AG08395 (cell line): ENCODE measurements around the gene ANO8.
"Not testable (repeated sequence)": the region's sequence is repeated elsewhere in the genome, so short reads cannot be mapped to it uniquely, and the experiment has no call there.

Experiments used
- DNase-seq: peaks from one replicate; pipeline ENCODE4 v3.0.0; 2012; ENCODE audit warnings: mixed read lengths, low spot score

ANO8 gene

DNA sequence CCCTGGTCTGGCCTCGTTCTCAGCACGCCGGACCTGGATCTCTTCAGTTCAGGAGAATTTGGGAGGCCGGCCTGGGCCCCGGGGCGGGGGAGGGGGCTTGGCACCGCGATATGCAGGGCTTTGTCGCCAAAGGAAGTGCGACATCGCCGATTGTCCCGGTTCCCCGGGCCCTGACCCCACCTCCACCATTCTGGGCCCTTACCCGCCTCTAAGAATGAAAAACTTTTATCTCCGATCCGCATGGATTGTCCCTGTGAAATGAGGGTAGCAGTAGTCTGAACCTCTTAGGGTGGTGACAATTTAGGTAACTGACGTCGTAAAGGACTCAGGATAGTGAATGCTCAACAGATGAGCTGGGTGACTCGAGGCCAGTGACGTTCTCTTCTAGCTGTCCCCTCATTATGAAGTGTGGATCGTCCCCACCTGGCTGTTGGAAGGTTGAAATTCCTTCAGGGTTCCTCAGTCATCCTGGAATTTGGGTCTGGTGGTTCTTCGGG, 24.6 kb downstream of the ANO8 start:
- no peak for DNase-seq

DNA sequence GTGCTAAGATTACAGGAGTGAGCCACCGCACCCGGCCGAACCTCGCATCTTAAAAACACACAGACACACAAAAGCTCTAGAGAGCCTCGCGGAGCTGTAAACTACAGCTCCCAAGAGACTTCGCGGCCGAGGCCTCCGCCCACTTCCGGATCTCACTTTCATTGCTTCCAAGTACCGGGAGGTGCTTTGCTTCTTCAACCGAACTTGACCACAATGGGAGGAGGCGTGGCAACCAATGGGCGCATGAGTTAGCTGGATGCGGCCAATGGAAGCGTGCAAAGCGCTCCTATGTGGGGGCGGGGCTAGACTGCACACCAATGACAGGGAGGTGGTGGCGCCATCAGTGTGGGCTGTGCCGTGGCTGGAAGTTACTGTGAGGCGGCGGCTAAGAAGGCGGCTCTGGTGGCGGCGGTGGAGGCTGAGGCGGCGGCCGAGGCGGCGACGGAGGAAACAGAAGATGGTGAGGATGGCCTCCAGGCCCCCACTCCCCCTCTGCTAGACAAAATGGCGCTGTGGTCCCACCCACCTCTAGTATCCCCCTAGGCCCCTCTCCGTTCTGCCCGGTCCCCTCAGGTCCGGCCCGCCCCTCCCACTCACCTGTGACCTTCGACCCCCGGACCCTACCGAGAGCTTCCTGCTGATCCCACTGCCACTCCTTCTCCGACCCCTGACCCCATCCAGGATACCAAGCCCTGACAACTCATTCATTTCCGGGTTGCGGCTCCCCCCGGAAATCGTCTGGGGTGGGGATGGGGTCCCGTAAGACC, 25.3 kb downstream of the ANO8 start, which contains the start of gene DDA1:
DDA1 (plus strand) TSS at position 366 of the 767 bp plus-strand sequence; CDS start at position 458, 92 bp downstream.
- peak; percentile 98 for DNase-seq

DNA sequence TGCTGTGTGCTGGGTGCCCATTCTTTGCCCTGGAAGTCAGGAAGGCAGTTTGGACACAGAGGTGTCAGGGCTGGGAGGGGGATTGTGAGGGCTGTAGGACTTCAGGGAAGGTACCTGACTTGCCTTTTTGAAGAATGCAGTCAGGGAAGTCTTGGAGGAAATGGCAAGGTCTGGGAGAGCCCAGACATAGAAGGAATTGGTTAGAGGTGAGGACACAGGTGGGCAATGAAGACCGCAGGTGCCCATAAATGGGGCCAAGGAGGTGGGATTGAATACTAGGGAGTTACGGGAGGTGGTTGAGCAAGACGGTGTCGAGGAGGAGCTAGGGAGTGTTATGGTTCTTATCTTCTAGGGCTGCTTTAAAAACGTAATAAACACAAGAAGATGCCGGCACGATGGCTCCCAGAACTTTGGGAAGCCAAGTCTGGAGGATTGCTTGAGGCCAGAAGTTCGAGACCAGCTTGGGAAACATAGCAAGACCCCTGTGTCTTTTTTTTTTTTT, 26.7 kb downstream of the ANO8 start:
- DNase-seq, result no peak

DNA sequence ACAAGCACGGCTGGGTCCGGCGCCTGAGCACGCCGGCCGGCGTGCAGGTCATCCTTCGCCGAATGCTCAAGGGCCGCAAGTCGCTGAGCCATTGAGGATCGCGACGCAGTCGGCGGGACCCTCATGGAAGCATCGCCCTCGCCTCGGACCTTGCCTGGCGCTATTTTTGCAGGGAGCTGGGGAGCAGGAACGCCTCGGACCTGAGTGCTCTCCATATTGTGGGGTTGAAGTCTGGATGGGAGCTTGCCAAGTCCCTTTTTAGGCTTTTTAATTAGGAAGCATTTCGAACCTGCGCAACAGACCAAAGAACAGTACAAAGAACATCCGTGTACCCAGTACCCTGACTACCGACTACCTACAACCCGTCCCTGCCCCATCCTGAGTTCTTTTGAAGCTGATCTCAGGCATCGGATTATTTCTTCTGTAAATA, 28.4 kb downstream of the ANO8 start:
- no peak for DNase-seq

DNA sequence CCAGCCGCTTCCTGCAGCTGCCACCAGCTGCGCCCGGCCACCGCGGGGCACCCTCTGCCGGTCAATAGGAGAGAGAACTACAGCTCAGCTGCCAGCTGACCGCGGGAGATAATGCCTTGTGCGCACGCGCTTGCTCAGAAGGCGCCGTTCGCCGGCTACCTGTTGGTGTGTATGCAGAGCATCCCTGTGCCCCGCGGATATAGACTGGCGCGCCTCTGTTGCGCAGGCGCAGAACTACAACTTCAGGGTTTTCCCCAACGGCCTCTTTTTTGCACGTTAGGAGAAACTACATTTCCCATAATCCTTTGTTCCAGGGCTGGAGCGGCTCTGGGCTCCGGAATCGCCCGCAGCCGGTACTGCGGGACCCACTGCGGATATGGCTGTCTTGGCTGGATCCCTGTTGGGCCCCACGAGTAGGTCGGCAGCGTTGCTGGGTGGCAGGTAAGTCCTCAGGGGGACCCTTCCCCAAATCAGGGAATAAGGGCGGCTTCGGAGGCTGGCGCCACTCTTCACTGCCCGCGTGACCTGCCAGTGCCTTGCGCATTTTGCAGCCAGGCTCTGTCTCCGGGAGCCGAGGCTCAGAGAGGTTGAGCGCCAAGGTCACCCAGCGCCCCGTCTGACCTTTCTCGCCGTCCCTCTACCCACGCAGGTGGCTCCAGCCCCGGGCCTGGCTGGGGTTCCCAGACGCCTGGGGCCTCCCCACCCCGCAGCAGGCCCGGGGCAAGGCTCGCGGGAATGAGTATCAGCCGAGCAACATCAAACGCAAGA, 29.0 kb downstream of the ANO8 start, which contains the start of gene MRPL34:
MRPL34 (plus strand) TSS at position 356 of the 768 bp plus-strand sequence; CDS start at position 377, 21 bp downstream.
- DNase-seq, result peak; percentile 92

DNA sequence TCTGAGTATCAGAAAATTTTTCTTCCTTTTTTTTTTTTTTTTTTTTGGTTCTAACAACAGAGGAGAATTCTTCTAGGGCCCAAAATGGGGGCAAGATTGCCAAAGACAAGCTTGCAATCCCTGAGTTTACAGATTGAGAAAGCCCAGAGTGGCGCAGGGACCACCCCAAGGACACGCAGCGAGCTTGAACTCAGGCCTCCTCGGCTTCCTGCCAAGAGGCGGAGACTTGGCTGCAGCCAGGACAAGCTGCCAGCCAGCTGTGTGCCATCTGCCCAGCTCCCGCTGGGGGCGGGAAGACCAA, 29.5 kb downstream of the ANO8 start:
- no peak for DNase-seq

DNA sequence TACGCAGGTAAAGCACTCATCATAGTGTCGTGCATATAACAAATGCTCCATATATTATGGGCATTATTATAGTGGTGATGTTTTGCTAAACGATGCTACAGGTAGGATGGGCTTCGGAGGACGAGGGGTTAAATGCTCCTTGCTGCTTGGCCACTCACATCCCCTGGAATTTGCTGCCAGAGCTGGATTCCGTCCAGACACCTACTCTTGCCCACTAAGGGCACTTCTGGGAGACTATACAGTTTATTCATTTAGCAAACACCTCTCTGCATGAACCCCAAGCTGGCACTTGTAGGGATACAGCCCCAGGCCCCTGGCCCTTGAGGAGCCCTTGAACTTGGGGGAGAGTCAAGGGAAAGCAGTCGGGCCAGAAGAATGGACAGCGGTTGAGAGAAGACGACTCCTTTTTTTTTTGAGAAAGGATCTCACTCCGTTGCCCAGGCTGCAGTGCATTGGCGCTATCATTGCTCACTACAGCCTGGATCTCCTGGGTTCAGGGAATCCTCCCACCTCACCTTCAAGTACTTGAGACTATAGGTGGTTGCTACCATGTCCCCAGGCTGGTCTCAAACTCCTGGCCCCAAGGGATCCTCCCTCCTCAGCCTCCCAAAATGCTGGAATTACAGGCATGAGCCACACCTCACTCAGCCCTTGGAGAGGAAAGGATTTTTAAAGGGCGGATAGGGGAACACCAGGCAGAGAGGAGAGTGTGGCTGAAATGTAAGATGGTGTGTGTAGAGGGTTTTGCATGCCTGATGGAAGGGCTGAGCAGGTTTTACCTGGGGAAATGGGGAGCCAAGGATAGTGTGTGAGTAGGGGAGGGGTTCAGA, 30.1 kb downstream of the ANO8 start:
- no peak for DNase-seq

DNA sequence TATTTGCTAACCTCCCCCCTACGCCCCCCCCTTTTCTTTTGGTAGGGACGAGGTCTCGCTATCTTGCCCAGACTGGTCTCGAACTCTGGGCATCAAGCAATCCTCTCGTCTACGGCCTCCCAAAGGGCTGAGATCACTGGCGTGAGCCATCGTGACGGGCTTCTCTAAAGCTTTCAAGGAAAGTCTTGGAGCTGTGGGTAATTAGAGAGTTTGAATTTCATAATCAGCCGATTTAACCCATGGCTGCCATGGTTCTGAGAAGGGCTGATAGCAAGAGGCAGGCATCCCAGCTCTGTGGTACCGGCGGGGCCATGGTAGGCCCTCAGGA, 30.8 kb downstream of the ANO8 start:
- no peak for DNase-seq

DNA sequence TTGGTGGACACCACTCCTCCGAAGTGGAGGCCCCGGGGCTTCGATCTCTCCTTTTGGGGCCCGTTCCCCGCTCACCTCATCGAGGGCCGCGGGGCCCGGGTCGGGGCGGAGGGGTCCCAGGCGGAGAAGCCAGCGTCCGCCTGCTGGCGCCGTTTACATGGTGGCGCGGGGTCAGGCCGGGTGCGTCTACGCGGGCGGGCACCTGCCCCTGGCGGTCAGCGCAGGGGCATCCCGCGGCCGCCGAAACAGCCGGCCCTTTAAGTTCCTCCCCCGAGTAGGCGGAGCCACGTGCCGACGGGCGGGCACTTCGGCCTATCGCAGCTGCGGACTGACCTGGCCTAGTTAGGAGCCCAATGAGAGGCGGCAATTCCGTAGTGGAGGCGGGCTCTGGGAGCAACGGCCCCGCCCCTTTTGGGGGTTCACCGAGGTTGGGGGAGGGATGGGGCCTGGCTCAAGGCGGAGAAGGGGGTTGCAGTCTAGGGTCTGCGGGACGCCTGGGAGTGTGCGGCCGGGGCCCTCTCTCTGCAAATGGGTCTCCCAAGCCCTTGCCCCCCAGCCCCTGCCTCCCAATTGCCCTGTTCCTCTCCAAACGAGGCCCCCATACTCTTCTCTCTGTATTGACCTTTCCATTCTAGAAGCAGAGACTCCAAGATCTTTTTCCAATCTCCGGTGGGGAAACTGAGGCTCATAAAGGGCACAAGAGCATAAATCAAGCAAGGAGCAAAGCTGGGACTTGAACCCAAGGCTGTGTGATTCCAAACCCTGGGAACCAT, 31.3 kb downstream of the ANO8 start, which contains the start of gene ABHD8:
ABHD8 (minus strand) TSS at position 259 of the 773 bp plus-strand sequence. CDS start 1,809 bp downstream, outside the sequence.
- DNase-seq, result peak; percentile 98

DNA sequence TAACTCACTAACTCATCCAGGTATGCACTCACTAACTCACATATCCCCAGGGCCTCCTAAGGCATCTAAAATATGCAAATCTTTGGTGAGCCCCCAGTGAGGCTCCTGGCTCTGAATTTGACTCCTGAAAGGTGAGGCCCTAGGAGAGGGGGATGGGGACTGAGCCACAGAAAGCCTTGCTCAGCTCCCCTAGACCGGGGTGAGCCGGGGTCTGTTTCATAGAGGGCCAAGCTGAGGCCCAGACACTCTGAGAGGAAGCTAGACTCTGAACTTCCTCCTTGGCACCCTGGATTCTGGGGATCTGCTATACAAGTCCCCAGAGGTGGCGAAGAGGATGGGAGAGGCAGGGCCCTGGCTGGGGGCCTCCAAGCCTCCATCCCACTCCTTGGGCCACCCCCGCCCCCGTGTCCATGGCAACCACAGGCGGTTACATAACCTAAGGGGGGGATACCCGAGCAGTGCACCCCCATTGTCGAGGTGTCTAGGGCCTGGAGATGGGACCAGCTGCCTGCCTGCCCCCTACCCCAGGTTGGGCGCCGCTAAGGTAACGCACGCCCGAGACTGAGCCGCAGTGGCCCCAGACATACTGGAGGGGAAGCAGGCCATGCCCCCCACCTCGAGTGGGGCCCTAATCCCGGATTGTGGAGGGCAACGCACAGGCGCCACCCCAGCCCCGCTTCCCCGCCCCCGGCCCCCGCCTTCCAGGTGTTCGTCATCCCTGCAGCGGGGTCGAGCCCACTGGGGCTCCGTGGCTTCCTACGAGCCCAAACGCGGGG, 32.1 kb downstream of the ANO8 start:
- DNase-seq, result no peak

DNA sequence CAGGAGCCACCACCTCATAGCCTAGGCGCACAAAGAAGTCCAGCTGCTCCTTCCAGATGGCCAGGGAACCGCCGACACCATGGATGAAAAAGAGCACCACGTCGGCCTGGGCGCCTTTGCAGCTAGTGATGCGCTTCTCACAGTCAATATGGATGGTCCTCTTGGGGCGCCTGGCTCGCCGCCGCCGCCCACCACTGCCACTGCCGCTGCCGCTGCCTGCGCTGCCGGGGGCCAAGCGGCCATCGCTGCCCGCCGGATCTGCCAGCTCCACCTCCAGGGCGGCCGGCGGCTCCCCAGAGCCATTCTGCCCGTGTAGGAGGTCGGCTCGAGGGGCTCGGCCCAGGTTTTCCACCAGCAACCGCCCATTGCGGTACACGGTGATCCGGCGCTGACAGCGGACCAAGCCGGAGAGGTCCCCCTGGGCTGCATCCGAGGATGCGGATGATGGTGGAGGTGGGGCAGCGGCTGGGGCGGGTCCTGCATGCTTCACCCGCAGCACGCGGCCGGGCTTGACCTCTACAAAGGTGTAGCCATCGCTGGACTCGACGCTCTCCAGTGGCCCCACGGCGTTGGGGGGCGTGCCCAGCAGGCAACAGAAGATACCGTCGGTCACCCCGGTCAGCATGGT, 33.5 kb downstream of the ANO8 start:
- DNase-seq, result no peak

DNA sequence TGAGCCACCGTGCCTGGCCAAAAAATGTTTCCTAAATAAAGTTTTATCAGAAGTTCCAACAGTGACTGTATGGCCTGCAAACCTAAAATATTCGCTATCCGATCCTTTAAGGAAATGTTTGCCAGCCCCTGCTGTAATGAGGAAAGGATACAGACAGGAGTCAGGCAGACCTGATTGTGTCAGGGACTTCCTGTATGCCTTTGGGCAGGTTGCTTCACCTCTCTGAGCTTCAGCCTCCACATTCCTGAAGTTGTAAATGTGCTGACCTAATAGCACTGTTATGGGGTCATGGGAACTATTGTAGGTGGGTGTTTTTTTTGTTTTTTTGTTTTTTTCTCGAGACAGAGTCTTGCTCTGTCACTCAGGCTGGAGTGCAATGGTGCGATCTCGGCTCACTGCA, 37.7 kb downstream of the ANO8 start:
- DNase-seq, result no peak

DNA sequence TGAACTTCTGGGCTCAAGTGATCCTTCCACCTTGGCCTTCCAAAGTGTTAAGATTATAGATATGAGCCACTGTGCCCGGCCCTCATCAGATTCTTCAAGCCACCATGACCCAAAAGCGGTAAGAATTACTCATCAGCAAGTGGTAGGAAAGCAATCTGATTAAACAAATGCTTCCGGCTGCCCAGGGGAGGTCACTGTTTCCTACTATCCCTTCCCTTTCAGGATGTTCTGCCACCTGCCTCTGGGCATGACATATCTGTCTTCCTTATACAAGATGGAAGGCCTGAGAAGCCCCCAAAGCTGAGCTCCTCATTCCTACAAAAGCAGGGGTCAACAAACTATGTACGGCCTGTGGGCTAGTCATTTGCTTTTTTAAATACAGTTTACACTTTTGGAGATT, 38.4 kb downstream of the ANO8 start:
- DNase-seq, result peak; percentile 40

DNA sequence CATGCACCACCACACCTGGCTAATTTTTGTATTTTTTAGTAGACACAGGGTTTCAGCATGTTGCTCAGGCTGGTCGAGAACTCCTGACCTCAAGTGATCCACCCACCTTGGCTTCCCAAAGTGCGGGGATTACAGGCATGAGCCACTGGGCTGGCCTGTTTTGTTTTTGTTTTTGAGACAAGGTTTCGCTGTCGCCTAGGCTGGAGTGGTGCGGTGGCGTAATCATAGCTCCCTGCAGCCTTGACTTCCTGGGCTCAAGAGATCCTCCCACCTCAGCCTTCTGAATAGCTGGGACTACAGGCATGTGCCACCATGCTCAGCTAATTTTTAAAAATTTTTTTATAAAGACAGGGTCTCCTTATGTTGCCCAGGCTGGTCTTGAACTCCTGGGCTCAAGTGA, 39.1 kb downstream of the ANO8 start:
- not testable (repeated sequence) for DNase-seq

DNA sequence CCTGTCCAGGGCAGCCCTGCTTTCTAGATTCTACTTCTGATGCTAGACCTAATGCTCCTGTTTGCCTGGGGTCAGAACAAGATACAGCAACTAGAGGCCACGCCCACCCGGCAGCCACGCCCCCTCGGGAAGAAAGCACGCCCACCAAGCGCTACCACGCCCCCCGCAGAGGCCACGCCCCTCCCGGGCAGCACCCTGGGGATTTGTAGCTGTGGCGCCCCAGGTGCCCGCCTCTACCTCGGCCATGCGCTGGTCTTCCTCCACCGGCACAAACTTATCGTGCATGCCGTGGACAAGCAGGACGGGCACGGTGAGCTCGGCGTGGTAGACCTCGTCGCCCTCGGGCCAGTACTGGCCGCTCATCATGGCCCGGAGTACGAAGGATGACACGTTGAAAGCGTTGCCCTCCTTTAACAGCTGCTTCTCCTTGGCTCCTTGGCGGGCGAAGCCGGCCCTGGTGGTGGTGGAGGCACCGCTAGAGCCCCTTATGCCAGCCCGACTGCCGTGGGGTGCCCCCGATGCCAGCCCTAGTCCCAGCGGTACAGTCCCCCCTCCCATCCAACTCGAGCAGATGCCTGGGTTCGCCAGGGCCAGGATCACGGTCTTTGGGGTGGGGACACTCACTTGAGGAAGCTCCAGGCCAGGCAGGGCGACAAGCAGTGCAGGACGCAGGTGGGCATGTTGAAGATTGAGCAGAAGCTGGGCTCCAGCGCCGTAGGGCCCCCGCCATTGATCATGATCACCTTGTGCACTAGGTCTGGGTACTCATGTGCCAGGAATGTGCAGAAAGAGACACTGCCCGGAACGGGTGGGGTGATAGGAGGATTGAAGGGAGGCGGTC, 40.4 kb downstream of the ANO8 start:
- peak; percentile 42 for DNase-seq

DNA sequence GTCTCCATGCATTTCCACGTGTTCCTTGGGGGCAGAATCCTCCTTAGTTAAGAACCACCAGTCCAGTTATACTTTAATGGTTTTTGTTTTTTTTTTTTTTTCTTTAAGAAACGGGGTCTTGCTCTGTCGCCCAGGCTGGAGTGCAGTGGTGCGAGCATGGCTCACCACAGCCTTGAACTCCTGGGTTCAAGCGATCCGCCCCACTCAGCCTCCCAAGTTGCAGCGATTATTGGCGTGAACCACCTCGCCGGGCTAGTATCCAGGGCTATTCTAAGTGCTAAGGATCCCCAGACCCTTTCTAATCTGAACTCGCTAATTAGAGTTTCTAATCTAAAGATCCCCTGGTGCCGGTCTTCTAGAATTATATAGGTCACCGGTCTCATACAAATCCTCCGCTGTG, 41.0 kb downstream of the ANO8 start:
- no peak for DNase-seq

DNA sequence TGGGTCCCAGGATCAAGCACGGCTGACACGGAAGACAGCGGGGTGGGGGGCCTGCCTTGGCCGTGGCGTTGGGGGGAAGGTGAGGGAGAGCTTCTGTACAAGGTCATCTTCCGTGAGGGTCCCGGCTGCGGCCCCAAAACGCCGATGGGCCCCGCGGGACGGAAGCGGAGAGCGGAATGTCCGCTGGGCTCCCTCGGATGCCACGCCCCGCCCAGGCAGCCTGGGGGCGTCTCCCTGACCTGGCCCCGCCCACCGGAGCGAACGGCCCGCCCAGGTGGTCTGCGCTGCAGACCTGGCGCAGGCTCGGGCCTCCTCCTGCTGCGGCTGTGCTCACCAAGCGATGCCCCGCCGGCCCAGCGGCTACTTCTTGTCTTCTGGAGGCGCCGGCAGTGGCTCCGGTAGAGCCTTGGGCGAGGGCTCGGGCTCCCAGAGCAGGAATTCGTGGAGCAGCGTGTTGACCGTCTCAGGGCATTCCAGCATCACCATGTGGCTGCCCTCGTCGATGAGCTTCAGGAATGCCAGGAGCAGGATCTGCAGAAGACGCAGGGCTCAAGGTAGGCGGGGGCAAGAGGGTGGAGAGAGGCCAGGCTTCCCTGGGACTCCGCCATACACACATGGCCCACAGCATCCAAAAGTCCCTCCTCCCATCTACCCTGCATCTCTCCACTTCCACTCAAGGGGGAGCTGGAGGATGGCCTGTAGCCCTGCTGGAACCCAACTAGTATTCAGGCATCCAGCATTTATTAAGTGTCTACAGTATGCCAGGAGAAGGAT, 42.2 kb downstream of the ANO8 start:
- peak; percentile 97 for DNase-seq

DNA sequence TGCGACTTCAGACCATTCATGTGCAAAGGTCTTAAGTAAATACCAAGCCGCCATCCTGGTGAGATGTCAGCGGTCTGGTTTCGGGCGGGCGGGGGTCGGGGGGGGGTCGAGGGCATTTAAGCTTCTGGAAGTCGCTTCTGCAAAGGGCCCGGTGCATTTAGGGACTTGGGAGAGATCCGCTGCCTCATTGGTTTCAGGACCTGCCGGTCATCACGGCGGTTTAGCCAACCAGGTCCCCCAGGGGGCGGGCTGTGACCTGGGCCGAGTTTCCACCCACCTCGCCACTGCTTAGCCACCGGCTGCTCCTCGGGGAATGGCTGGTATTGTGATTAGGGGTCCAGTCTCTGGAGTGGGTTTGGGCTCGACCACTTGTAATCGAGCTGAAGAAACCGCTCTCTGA, 45.2 kb downstream of the ANO8 start:
- DNase-seq, result peak; percentile 94
